A549 (cell line): Measurements from ENCODE around the gene BRD3OS. TPM values are rescaled to one million over a fixed set of nuclear protein-coding genes. Genes with fewer than 3 reads are reported as not detected.

Experiments
- ATAC-seq, 2 experiments: fragments of 200-7000 bp in 1 of 2; fragments of >200 bp in 1 of 2; cut with Nextera tagmentation in 1 of 2; cut with Tn5 transposase in 1 of 2; 3 replicates each; pipeline versions ENCODE4 v1.8.0 to v1.9.1; 2018 to 2020; ENCODE audit warnings: mild to moderate bottlenecking in 1 of 2, moderate library complexity in 1 of 2
- CTCF ChIA-PET: fragments of 300-600 bp; sonication (Branson Sonifier 250); formaldehyde crosslinking; extraction: SDS; loops from one replicate; lab custom pipeline; 2021; ENCODE audit warnings: antibody characterized with exemption, inconsistent platforms; lab: Yijun Ruan, JAX
- POLR2A ChIA-PET: fragments of 350-600 bp; formaldehyde crosslinking; extraction: SDS; loops from one replicate; lab custom pipeline; 2021; ENCODE audit warnings: antibody characterized with exemption, inconsistent platforms; lab: Yijun Ruan, JAX
- DNase-seq, 2 experiments: peaks; one replicate each; pipeline versions ENCODE4 v3.0.0 to v3.0.0-alpha.2; 2011 to 2016; ENCODE audit warnings: low read depth in 1 of 2, low spot score in 1 of 2
- FAIRE-seq: peaks from 2 replicates; lab custom pipeline; 2011; peaks lifted over from hg19 to GRCh38; lab: Jason Lieb, UNC
- H3K27ac ChIP-seq, 2 experiments: fragments of >200 bp; sonication (Bioruptor Twin); formaldehyde crosslinking; 3 replicates each; pipeline ENCODE4 v1.5.1; 2016 to 2017
- H3K4me1 ChIP-seq: fragments of >200 bp; sonication (Bioruptor Twin); formaldehyde crosslinking; 3 replicates; pipeline ENCODE4 v1.6.1; 2016
- H3K4me2 ChIP-seq: fragments of >200 bp; sonication (Bioruptor Twin); formaldehyde crosslinking; 3 replicates; pipeline ENCODE4 v1.6.1; 2016
- H3K4me3 ChIP-seq: fragments of >200 bp; sonication (Bioruptor Twin); formaldehyde crosslinking; 3 replicates; pipeline ENCODE4 v1.5.1; 2016
- H3K9me3 ChIP-seq: fragments of >200 bp; sonication (Bioruptor Twin); formaldehyde crosslinking; 3 replicates; pipeline ENCODE4 v1.6.1; 2016
- CEBPB ChIP-seq, 2 experiments: fragments of >200 bp in 1 of 2; sonication (Bioruptor Twin) in 1 of 2; formaldehyde crosslinking in 1 of 2; IDR thresholded peaks; 2 replicates each; pipeline ENCODE4 v1.6.1; 2012 to 2016
- EHF ChIP-seq: fragments of 250-450 bp; sonication (Bioruptor Pico); IDR thresholded peaks from 2 replicates; pipeline ENCODE4 v1.5.0; 2020; ENCODE audit warnings: mild to moderate bottlenecking
- EP300 ChIP-seq, 2 experiments: fragments of >200 bp; sonication (Bioruptor Twin); formaldehyde crosslinking; IDR thresholded peaks; 2 replicates in 1 of 2; 3 replicates in 1 of 2; pipeline ENCODE4 v1.6.1; 2016 to 2017
- FOSL2 ChIP-seq, 2 experiments: fragments of 450-650 bp in 1 of 2; fragments of >200 bp in 1 of 2; sonication (Bioruptor Twin) in 1 of 2; formaldehyde crosslinking; IDR thresholded peaks; 2 replicates each; pipeline versions ENCODE4 v1.5.0 to v1.6.1; 2016 to 2020; ENCODE audit warnings: mild to moderate bottlenecking in 1 of 2, moderate library complexity in 1 of 2
- GATA3 ChIP-seq: IDR thresholded peaks from 2 replicates; pipeline ENCODE4 v1.6.1; 2012; ENCODE audit warnings: borderline replicate concordance
- HEYL ChIP-seq: fragments of 250-450 bp; sonication (Bioruptor Pico); IDR thresholded peaks from 2 replicates; pipeline ENCODE4 v1.8.0; 2021; ENCODE audit warnings: mild to moderate bottlenecking, moderate library complexity
- HMGXB4 ChIP-seq: fragments of 250-450 bp; sonication (Bioruptor Pico); IDR thresholded peaks from 2 replicates; pipeline ENCODE4 v1.5.0; 2021; ENCODE audit warnings: mild to moderate bottlenecking, moderate library complexity, borderline replicate concordance
- HOXB13 ChIP-seq: fragments of 250-450 bp; sonication (Bioruptor Pico); IDR thresholded peaks from 2 replicates; pipeline ENCODE4 v1.5.0; 2020; ENCODE audit warnings: low read depth, mild to moderate bottlenecking, moderate library complexity
- HOXB5 ChIP-seq: fragments of 250-450 bp; sonication (Bioruptor Pico); IDR thresholded peaks from 2 replicates; pipeline ENCODE4 v1.5.0; 2020; ENCODE audit warnings: mild to moderate bottlenecking, moderate library complexity
- JUNB ChIP-seq: fragments of >200 bp; sonication (Bioruptor Twin); formaldehyde crosslinking; IDR thresholded peaks from 2 replicates; pipeline ENCODE4 v1.6.1; 2016
- KDM5A ChIP-seq: fragments of 200-600 bp; sonication (generic); IDR thresholded peaks from 2 replicates; pipeline ENCODE4 v1.6.1; 2016; ENCODE audit warnings: antibody characterized with exemption, mild to moderate bottlenecking
- MAFK ChIP-seq: fragments of 450-650 bp; IDR thresholded peaks from 2 replicates; pipeline ENCODE4 v1.6.1; 2014; ENCODE audit not compliant: partially characterized antibody
- NFE2L2 ChIP-seq: fragments of 150-350 bp; conservative IDR thresholded peaks from 2 replicates; pipeline ENCODE4 v1.6.1; 2014; ENCODE audit warnings: low read length
- NR3C1 ChIP-seq: fragments of >200 bp; sonication (Bioruptor Twin); formaldehyde crosslinking; IDR thresholded peaks from 3 replicates; pipeline ENCODE4 v1.6.1; 2017
- POLR2A ChIP-seq: IDR thresholded peaks from 2 replicates; pipeline ENCODE4 v1.6.1; 2012; ENCODE audit warnings: mild to moderate bottlenecking, low read length
- REST ChIP-seq: fragments of 200-600 bp; sonication (generic); IDR thresholded peaks from 2 replicates; pipeline ENCODE4 v1.6.1; 2016; ENCODE audit warnings: antibody characterized with exemption, mild to moderate bottlenecking, moderate library complexity
- RNF2 ChIP-seq: fragments of 200-600 bp; sonication (generic); IDR thresholded peaks from 2 replicates; pipeline ENCODE4 v1.6.1; 2016; ENCODE audit warnings: low read depth, mild to moderate bottlenecking, antibody characterized with exemption, moderate library complexity, borderline replicate concordance
- SMC3 ChIP-seq: fragments of >200 bp; sonication (Bioruptor Twin); formaldehyde crosslinking; IDR thresholded peaks from 3 replicates; pipeline ENCODE4 v1.6.1; 2018; ENCODE audit warnings: inconsistent platforms
- TFCP2L1 ChIP-seq: fragments of 250-450 bp; sonication (Bioruptor Pico); IDR thresholded peaks from 2 replicates; pipeline ENCODE4 v1.5.0; 2021; ENCODE audit warnings: mild to moderate bottlenecking
- ZC3H11A ChIP-seq: fragments of 450-650 bp; IDR thresholded peaks from 2 replicates; pipeline ENCODE4 v1.6.1; 2014; ENCODE audit warnings: antibody characterized with exemption, mild to moderate bottlenecking
- WGBS: methylation state at CpG from one replicate; pipeline ENCODE4 v1.1.6; 2017; ENCODE audit errors: missing lambda C conversion rate; 5-methylcytosine and 5-hydroxymethylcytosine counted together
- polyA plus RNA-seq, 4 experiments: library from polyadenylated mRNA; depleted of rRNA in 3 of 4; stranded (reverse); fragments of >200 nt; fragmentation: RNase III in 1 of 4; extraction: RNeasy Plus Mini Kit Qiagen cat#74134 plus additional on column Dnase treatment in 1 of 4; gene quantifications; 2 replicates in 3 of 4; 3 replicates in 1 of 4; pipeline ENCODE4 v1.2.3, GENCODE V29; 2011 to 2017

BRD3OS gene
- polyA plus RNA-seq, 2 of the 4 experiments (the other 2 are of a cell fraction), result 10.4 to 10.8 TPM

GRCh38 chr9:133979273-133979920 lies 45.9 kb upstream of the BRD3OS start:
- H3K4me1 ChIP-seq, result 0 out of 3 replicates have a peak, but pooled peaks cover 3% of the 10 kb centered on the region
- H3K27ac ChIP-seq, result no peak overlapping the region
- no peak for DNase-seq
- no peak overlapping the region for H3K4me3 ChIP-seq
- ChIA-PET CTCF (interaction anchor here (3.2 to 7.1 kb wide), 2 partner anchors 15 to 197 kb away, joined by 14 to 48 read pairs; no protein-coding TSS in a partner anchor), POLR2A (no interaction called here)
- FAIRE-seq, result no peak
- no peaks in the 10 kb centered on the region for H3K9me3 ChIP-seq
- H3K4me2 ChIP-seq, result no peak overlapping the region
- no peak for ATAC-seq
- 91% methylated on average over 32 of the region's 37 CpGs for WGBS
- TF ChIP-seq HOXB5 (CRISPR knock-in tag) (no peak), HEYL (CRISPR knock-in tag) (no peak)

GRCh38 chr9:133979921-133980863 lies 45.1 kb upstream of the BRD3OS start:
- Histone ChIP-seq H3K4me1 (0 out of 3 replicates have a peak, but pooled peaks cover 3% of the 10 kb centered on the region), H3K9me3 (no peaks in the 10 kb centered on the region), H3K27ac (no peak overlapping the region), H3K4me2 (no peak overlapping the region), H3K4me3 (no peak overlapping the region)
- no peak for ATAC-seq
- TF ChIP-seq GATA3, result no peak
- TF ChIP-seq POLR2A, result no peak
- no peak for TF ChIP-seq KDM5A
- TF ChIP-seq NFE2L2, result no peak
- no peak for TF ChIP-seq EHF (CRISPR knock-in tag)
- TF ChIP-seq MAFK, result no peak
- TF ChIP-seq JUNB, result no peak
- TF ChIP-seq FOSL2 (IDR thresholded peaks at IDR 0.05), result no peak
- no peak for TF ChIP-seq FOSL2 (CRISPR knock-in tag; IDR thresholded peaks at IDR 0.05)
- TF ChIP-seq REST, result no peak
- TF ChIP-seq ZC3H11A, result no peak
- TF ChIP-seq HOXB13, result no peak
- no peak for TF ChIP-seq TFCP2L1 (CRISPR knock-in tag)
- no peak for TF ChIP-seq HMGXB4 (CRISPR knock-in tag)
- no peak for TF ChIP-seq NR3C1
- TF ChIP-seq CEBPB (IDR thresholded peaks at IDR 0.05), result no peak
- no peak for TF ChIP-seq RNF2
- TF ChIP-seq HOXB5 (CRISPR knock-in tag), result no peak
- no peak for TF ChIP-seq HEYL (CRISPR knock-in tag)
- no peak for TF ChIP-seq EP300 (IDR thresholded peaks at IDR 0.05)
- TF ChIP-seq SMC3, result no peak
- CTCF ChIA-PET, result interaction anchor here (0.6 to 7.1 kb wide), 3 partner anchors 12 to 198 kb away, joined by 3 to 48 read pairs (median 4); no protein-coding TSS in a partner anchor
- POLR2A ChIA-PET, result no interaction called here
- no peak for FAIRE-seq
- WGBS, result 93% methylated on average over 20 of the region's 22 CpGs
- no peak for DNase-seq
